H4 (cell line): ENCODE results near the gene S100G. TPM values are rescaled to one million over a fixed set of nuclear protein-coding genes. Genes with fewer than 3 reads are reported as not detected.
A peak's percentile ranks its signal among the peaks of the same experiment; 100 is the strongest.

Experiments
- DNase-seq: peaks from one replicate; pipeline ENCODE4 v3.0.0-alpha.2; 2015; ENCODE audit warnings: low spot score
- total RNA-seq: library from RNA; depleted of rRNA; stranded (reverse); fragments of >200 nt; shearing (Covaris generic); gene quantifications from 2 replicates; pipeline ENCODE4 v1.2.3, GENCODE V29; 2014

The S100G gene
- total RNA-seq, 1 experiment from 2014 or later = not detected

DNA sequence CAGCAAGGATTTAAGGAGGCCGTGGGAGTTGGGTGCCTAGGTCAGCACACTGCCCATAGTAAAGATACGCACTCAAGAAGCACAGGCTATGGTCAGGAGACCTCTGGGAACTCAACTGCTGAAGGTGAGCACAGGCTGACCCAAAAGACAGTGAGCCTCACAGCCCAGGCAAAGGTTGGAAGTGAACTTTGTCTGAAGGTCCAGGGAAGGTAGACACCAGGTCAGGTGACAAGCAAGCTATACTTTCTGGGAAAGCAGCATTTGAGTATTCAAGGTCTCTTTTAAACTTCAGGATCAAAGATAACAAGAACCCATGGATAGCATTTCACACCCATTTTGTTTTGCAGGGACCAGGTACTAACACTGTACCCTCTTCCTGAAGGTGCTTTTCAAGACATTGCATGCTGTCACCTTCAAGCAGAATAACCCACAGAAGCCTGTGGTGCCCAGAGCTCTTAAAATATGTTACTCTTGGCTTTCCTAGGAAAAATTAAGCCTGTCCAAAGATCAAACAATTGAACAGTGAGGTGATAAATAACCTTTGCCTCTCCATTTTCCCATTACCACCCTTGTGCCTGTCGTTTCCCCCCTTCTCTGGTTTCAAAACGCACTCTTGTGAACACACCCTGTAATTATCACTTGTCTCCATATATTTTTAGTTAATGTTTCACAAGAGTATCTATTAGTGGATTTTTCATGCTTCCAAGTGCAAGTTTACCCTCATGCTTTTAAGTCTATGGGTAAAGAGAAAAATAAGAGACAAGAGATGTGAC is 3.4 kb upstream of the S100G start:
- no peak for DNase-seq

- DNase-seq = no peak
These were observed 1.6 kb downstream of the S100G start for GRCh38 chrX:16651391-16652024.

- no peak for DNase-seq
These were observed 3.5 kb downstream of the S100G start for GRCh38 chrX:16653424-16653823.

DNA sequence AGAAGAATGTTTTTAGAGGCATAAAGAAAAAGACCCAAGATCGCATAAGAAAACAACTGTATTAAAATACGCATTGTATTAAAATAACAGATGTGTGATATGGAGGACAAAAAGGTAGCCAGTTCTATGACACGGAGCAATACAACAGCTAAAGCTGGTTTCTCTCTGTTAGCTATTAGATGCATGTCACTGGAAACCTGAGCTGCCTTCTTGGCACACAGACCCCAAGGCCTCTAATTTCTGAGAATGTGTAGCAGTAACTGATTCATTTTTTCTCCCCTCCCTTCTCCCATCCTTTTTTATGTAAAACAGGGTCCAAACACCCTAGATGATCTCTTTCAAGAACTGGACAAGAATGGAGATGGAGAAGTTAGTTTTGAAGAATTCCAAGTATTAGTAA is 4.1 kb downstream of the S100G start:
- DNase-seq = no peak

- no peak for DNase-seq
These were observed 8.3 kb downstream of the S100G start for GRCh38 chrX:16658284-16658683.

GRCh38 chrX:16659321-16659720 is 9.4 kb downstream of the S100G start:
- no peak for DNase-seq

DNA sequence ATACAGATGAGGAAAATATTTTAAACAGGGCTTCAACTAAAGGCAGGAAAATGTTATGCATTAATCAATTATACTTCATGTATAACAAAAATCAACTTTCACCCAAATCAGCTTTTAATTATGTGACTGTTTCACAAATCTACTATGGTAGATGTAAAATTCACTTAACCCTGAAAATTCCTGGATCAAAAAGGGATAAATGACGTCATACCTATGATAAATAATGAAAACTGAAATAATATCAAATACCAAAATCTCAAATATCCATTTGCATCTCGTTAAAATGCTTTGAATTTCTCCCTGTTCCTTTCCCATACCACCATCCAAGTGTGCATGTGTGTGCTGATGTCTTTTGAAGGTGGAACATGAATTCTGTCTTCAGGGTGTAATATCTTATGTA is 11.5 kb downstream of the S100G start:
- no peak for DNase-seq

- DNase-seq = no peak
These were observed 12.4 kb downstream of the S100G start for GRCh38 chrX:16662402-16662801.

DNA sequence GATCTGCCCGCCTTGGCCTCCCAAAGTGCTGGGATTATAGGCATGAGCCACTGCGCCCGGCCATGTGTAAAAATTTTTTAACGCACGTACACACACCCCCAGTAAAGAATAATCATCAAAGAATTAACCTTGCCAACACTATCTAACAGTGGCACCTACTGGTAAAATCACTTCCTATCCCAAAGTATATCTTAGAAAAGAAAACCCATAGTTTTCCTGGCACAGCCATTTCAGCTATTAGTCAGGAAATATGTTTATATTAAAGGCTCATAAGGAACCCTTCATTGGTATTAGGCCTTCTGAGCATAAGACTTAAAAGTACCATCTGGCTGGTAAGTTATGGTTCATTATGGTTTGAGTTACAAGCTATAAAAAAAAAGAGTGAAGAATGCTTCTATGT is 14.1 kb downstream of the S100G start:
- DNase-seq = no peak

GRCh38 chrX:16664626-16665025 is 14.7 kb downstream of the S100G start:
- no peak for DNase-seq

DNA sequence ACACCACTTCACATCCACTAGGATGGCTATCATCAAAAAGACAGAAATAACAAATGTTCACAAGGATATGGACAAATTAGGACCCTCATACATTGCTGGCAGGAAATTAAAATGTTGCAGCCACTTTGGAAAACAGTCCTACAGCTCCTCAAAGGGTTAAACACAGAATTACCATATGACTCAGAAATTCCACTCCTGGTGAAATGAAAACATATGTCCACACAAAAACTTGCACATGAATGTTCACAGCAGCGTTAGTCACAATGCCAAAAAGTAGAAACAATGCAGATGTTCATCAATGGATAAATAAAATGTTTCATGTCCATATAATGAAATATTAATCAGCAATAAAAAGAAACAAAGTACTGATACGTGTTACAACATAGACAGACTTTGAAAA is 15.1 kb downstream of the S100G start:
- DNase-seq = no peak

DNA sequence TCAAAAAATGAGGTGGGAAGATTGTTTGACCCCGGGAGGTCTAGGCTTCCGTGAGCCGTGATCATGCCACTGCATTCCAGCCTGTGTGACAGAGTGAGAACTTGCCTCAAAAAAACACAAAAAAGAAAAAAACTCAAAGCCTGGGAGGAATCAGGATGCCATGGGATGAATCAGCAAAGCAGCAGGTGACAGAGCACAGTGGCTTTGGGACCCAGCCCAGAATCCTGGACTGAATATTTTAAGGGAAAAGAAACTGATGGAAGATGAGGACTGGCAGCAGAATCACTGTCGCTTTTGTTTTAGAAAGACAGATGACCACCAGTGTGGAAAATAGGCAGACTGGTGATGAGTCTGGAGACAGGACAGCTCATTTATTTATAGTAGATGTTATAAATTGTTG is 16.6 kb downstream of the S100G start:
- DNase-seq = peak; percentile 29

- peak; percentile 28 for DNase-seq
These were observed 21.0 kb downstream of the S100G start for GRCh38 chrX:16671005-16671404.

- no peak for DNase-seq
These were observed 28.7 kb downstream of the S100G start for GRCh38 chrX:16678689-16679088.

DNA sequence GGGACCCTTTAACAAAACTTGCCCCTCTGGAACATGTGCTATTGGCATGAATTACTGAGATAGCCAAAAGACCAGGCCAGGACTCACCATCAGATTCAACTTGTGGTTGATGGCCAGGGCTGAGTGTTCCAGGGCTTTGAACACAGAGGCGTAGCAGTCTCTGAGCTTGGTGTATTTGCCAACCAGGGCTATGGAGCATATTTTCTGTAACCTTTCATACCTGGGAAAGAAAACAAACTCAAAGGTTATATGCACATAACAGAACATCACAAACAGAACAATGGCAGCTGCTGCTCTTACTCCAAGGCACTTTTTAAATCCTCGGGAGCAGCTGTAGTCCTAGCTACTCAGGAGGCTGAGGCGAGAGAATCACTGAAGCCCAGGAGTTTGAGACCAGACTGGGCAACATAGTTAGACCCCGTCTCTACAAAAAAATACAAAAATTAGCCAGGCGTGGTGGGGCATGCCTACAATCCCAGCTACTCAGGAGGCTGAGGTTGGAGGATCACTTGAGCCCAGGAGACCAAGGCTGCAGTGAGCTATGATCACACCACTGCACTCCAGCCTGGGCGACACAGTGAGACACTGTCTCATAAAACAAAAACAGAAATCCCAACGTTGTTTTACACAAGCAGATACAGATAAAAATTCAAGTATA is 33.2 kb downstream of the S100G start:
- no peak for DNase-seq

DNA sequence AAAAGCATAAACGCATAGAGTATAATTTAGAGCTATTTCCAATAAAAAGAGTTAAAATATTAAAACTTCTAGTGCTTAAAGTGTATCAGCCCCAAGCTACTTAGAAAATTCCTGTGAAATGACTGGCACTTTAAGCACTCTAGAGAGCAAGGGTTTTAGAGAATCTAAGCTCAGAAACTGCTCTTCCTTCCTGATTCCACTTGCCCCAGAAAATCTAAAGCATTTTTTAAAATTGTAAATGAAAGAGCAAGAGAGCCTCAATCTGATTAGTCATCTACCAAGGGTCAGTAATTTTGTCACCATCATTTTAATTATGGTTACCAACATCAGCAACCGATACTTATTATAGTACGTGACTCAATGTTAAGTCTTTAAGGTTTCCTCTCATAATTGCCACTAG is 37.6 kb downstream of the S100G start:
- DNase-seq = no peak

DNA sequence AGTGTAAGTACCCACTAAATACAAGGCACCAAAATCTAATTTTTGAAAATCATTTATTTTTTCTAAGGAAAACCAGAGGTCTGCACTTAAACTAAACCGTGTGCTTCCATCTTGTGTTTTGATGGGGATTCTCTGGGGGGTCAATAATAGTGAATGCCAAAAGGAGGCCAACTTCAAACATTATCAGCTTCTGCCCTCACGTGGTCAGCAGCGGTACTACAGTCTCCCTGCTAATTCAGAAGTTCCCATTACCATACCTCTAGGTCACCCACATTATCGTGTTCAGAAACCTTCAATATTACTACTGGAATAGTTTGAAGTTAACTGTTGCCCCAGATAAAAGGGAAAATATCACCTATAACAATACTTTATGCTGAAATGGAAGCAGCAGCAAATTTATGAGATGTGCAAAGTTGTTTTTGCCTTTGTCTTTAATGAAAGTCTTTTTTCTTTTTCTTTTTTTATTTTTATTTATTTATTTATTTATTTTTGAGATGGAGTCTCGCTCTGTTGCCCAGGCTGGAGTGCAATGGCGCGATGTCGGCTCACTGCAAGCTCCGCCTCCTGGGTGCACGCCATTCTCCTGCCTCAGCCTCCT is 45.2 kb downstream of the S100G start:
- peak; percentile 27 for DNase-seq

DNA sequence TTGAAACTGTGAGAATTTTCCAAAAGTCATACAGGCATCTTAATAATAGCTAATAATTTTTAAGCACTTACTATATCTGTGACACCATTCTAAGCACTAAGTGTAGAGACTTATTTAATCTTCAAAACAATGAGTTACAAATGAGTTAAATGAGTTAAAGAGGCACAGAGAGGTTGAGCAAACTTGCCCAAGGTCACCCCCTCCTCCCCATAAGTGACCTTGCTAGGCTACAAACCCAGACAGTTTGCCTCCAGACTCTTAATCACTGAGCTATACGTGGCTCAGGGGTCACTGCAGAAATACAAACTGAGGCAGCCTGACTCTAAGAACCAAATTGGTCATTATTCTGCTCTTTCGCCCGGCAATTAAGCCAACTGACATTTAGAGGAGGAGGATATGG is 47.0 kb downstream of the S100G start:
- no peak for DNase-seq

- no peak for DNase-seq
These were observed 49.4 kb downstream of the S100G start for GRCh38 chrX:16699389-16699788.

GRCh38 chrX:16700734-16701133 is 50.8 kb downstream of the S100G start:
- no peak for DNase-seq

GRCh38 chrX:16702700-16703599 is 53.0 kb downstream of the S100G start:
- no peak for DNase-seq
